Dendritic cell treated with granulocyte-macrophage colony-stimulating factor and Interleukin-4, amounts not matched to agents 40 ng/mL and 50 ng/mL, for 4 days (primary cell): Measurements from ENCODE around the gene PIK3CA.
"Not testable (repeated sequence)": the region's sequence is repeated elsewhere in the genome, so short reads cannot be mapped to it uniquely, and the experiment has no call there.

Experiments used
- H3K27ac Mint-ChIP-seq: one replicate; pipeline ENCODE4 v1.8.0; 2022; ENCODE audit warnings: mild to moderate bottlenecking, mixed read lengths
- H3K27me3 Mint-ChIP-seq: one replicate; pipeline ENCODE4 v1.8.0; 2022; ENCODE audit warnings: mild to moderate bottlenecking, mixed read lengths
- H3K36me3 Mint-ChIP-seq: one replicate; pipeline ENCODE4 v1.8.0; 2022; ENCODE audit warnings: low read depth, mixed read lengths
- H3K4me1 Mint-ChIP-seq: one replicate; pipeline ENCODE4 v1.8.0; 2022; ENCODE audit warnings: low read depth, mixed read lengths
- H3K4me3 Mint-ChIP-seq: one replicate; pipeline ENCODE4 v1.8.0; 2022; ENCODE audit warnings: mild to moderate bottlenecking, moderate library complexity, mixed read lengths
- H3K9me3 Mint-ChIP-seq: one replicate; pipeline ENCODE4 v1.8.0; 2022; ENCODE audit warnings: mixed read lengths
- intact Hi-C: fragments of 100-400 bp; cut with micrococcal nuclease; formaldehyde crosslinking; loops from one replicate; pipeline ENCODE4 v1.15.0; 2022

PIK3CA gene

DNA sequence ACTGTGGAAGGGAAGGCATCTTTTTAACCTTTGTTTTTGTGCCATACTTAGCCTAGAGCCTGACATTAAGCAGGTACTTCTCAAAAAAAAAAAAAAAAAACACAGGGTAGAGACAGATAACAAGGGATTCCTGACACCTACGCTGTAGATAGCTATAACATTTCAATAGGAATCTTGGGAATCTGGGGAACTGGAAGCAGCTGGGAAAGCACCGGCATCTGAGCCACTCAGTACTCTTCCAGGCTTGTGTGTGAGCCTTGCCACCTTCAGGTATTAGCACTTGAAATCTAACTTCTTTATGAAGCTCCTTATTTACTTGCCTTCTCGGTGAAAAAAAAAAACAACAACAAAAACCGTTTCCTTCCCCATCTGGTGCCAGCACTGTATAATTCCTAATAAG, 46.8 kb downstream of the PIK3CA start:
- Mint-ChIP-seq H3K4me1 (no peaks in the 10 kb centered on the region), H3K27me3 (no peaks in the 10 kb centered on the region), H3K27ac (no peak overlapping the region), H3K9me3 (no peaks in the 10 kb centered on the region), H3K4me3 (no peak overlapping the region), H3K36me3 (peaks cover 10% of the 10 kb centered on the region)
- intact Hi-C loops, result no loop called here

- no peaks in the 10 kb centered on the region for H3K9me3 Mint-ChIP-seq
- no peaks in the 10 kb centered on the region for H3K4me1 Mint-ChIP-seq
- intact Hi-C loops, result no loop called here
- H3K36me3 Mint-ChIP-seq, result peaks cover 18% of the 10 kb centered on the region
- H3K27me3 Mint-ChIP-seq, result no peaks in the 10 kb centered on the region
- no peak overlapping the region for H3K4me3 Mint-ChIP-seq
- H3K27ac Mint-ChIP-seq, result no peak overlapping the region
Observed at GRCh38 chr3:179196098-179196497, 47.9 kb downstream of the PIK3CA start.

- no peak overlapping the region for H3K27ac Mint-ChIP-seq
- no peaks in the 10 kb centered on the region for H3K9me3 Mint-ChIP-seq
- peaks cover 24% of the 10 kb centered on the region for H3K36me3 Mint-ChIP-seq
Observed at GRCh38 chr3:179196700-179197099, 48.5 kb downstream of the PIK3CA start.

GRCh38 chr3:179200790-179201189, 52.6 kb downstream of the PIK3CA start:
- H3K27me3 Mint-ChIP-seq, result no peaks in the 10 kb centered on the region
- no peaks in the 10 kb centered on the region for H3K9me3 Mint-ChIP-seq
- peaks cover 44% of the 10 kb centered on the region for H3K36me3 Mint-ChIP-seq
- no peak overlapping the region for H3K27ac Mint-ChIP-seq
- intact Hi-C loops, result no loop called here
- H3K4me3 Mint-ChIP-seq, result no peak overlapping the region
- H3K4me1 Mint-ChIP-seq, result no peaks in the 10 kb centered on the region

More at GRCh38 chr3:179196700-179197099, 48.5 kb downstream of the PIK3CA start:
- no peak overlapping the region for H3K4me3 Mint-ChIP-seq
- H3K27me3 Mint-ChIP-seq, result no peaks in the 10 kb centered on the region
- no peaks in the 10 kb centered on the region for H3K4me1 Mint-ChIP-seq
- intact Hi-C loops, result no loop called here

GRCh38 chr3:179215550-179215949, 67.4 kb downstream of the PIK3CA start:
- H3K4me3 Mint-ChIP-seq, H3K9me3 Mint-ChIP-seq, H3K27me3 Mint-ChIP-seq, H3K4me1 Mint-ChIP-seq, H3K27ac Mint-ChIP-seq, intact Hi-C loops: not testable (repeated sequence)
- H3K36me3 Mint-ChIP-seq, result peaks cover 19% of the 10 kb centered on the region

GRCh38 chr3:179218213-179218612, 70.1 kb downstream of the PIK3CA start:
- H3K4me3 Mint-ChIP-seq, H3K27me3 Mint-ChIP-seq, H3K4me1 Mint-ChIP-seq, intact Hi-C loops, H3K27ac Mint-ChIP-seq, H3K9me3 Mint-ChIP-seq: not testable (repeated sequence)
- peaks cover 41% of the 10 kb centered on the region for H3K36me3 Mint-ChIP-seq

DNA sequence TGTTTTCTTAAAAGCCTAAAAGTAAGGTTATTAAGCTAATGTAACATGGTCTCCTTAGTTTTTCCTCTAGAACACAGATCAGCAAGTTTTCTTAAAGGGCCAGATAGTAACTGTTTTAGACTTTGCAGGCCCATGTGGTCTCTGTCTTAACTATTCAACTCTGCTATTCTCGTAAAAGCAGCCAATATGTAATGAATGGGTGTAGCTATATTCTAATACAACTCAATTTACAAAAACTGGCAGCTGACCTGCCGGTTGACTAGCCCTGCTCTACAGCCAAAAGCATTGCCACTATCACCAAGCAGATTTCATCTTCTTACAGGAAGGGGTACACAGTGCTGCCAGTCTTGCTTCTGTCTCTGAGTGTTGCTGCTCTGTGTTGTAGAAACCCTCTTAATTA, 75.4 kb downstream of the PIK3CA start:
- H3K9me3 Mint-ChIP-seq, result no peaks in the 10 kb centered on the region
- H3K4me1 Mint-ChIP-seq, result no peaks in the 10 kb centered on the region
- no peaks in the 10 kb centered on the region for H3K27me3 Mint-ChIP-seq
- H3K27ac Mint-ChIP-seq, result no peak overlapping the region
- peaks cover 62% of the 10 kb centered on the region for H3K36me3 Mint-ChIP-seq
- intact Hi-C loops, result no loop called here
- no peak overlapping the region for H3K4me3 Mint-ChIP-seq

DNA sequence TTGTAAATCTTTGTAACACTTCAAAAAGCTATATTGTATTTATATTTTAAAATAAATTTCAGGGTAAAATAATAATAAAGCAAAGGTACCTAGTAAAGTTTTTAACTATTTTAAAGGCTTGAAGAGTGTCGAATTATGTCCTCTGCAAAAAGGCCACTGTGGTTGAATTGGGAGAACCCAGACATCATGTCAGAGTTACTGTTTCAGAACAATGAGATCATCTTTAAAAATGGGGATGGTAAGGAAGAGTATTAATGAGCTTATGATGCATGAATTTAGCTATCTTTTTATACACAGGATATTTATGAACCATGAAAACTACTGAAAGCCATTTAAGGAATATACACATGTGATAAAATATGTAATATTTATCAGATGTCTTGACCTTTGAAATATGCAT, 76.4 kb downstream of the PIK3CA start:
- H3K4me1 Mint-ChIP-seq, result no peaks in the 10 kb centered on the region
- peaks cover 53% of the 10 kb centered on the region for H3K36me3 Mint-ChIP-seq
- H3K9me3 Mint-ChIP-seq, result no peaks in the 10 kb centered on the region
- H3K27ac Mint-ChIP-seq, result no peak overlapping the region
- no peak overlapping the region for H3K4me3 Mint-ChIP-seq
- intact Hi-C loops, result no loop called here
- H3K27me3 Mint-ChIP-seq, result no peaks in the 10 kb centered on the region

- Mint-ChIP-seq H3K36me3 (peaks cover 62% of the 10 kb centered on the region), H3K27me3 (no peaks in the 10 kb centered on the region), H3K27ac (no peak overlapping the region), H3K9me3 (no peaks in the 10 kb centered on the region), H3K4me1 (no peaks in the 10 kb centered on the region), H3K4me3 (no peak overlapping the region)
- intact Hi-C loops, result no loop called here
Observed at GRCh38 chr3:179227349-179227748, 79.2 kb downstream of the PIK3CA start.

- no peak overlapping the region for H3K4me3 Mint-ChIP-seq
- H3K4me1 Mint-ChIP-seq, result no peaks in the 10 kb centered on the region
- H3K27me3 Mint-ChIP-seq, result no peaks in the 10 kb centered on the region
- intact Hi-C loops, result no loop called here
- no peak overlapping the region for H3K27ac Mint-ChIP-seq
- H3K36me3 Mint-ChIP-seq, result peaks cover 60% of the 10 kb centered on the region
- H3K9me3 Mint-ChIP-seq, result no peaks in the 10 kb centered on the region
Observed at GRCh38 chr3:179229177-179229576, 81.0 kb downstream of the PIK3CA start.

DNA sequence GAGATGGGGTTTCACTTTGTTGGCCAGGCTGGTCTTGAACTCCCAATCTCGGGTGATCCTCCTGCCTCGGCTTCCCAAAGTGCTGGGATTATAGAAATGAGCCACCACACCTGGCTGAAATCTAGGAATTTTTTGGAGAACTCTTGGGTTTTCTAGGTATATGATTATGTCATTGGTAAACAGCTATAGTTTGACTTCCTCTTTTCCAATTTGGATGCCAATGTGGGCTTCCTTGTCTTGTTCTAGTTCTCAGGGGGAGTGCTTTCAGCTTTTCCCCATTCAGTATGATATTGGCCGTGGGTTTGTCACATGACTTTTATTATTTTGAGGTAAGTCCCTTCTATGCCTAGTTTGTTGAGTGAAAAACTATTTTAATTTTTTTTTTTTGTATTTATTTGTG, 84.9 kb downstream of the PIK3CA start:
- intact Hi-C loops, result loop anchor here (10.0 kb wide), 1 partner anchor 82 kb away; no protein-coding TSS in a partner anchor
- no peak overlapping the region for H3K4me3 Mint-ChIP-seq
- H3K4me1 Mint-ChIP-seq, result no peaks in the 10 kb centered on the region
- no peaks in the 10 kb centered on the region for H3K9me3 Mint-ChIP-seq
- no peaks in the 10 kb centered on the region for H3K27me3 Mint-ChIP-seq
- peaks cover 54% of the 10 kb centered on the region for H3K36me3 Mint-ChIP-seq
- no peak overlapping the region for H3K27ac Mint-ChIP-seq

GRCh38 chr3:179234199-179234598, 86.0 kb downstream of the PIK3CA start:
- H3K27me3 Mint-ChIP-seq, result no peaks in the 10 kb centered on the region
- intact Hi-C loops, result loop anchor here (10.0 kb wide), 1 partner anchor 81 kb away; no protein-coding TSS in a partner anchor

DNA sequence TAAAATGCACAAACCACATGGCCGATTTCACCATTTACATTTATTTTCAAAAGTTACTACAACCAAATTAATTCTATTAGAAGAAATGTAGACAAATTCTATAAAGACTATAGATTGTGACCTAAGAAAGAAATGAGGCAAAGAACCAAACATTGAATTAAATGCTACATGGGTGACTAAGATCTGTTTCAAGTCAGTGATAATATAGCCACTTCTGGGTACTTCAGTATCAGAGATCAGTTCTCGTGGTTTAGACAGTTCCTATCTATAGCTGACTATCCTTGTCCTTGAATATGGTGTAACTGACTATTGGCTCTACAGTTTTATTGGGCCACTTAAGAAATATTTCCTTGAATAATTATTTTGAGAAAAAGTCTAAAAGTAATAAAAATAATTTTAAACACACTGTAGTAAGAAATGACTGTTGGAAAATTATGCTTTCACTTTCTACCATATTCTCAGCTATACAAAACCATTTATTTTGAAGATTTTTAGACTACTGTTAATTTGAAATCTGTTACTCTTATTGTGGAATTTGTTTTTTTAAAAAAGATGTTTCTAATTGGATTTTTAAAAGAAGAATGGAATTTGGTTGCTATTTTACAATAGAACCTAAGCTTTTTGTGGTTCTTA, 88.6 kb downstream of the PIK3CA start:
- no peaks in the 10 kb centered on the region for H3K4me1 Mint-ChIP-seq
- H3K9me3 Mint-ChIP-seq, result no peaks in the 10 kb centered on the region
- no peaks in the 10 kb centered on the region for H3K27me3 Mint-ChIP-seq
- peaks cover 32% of the 10 kb centered on the region for H3K36me3 Mint-ChIP-seq
- intact Hi-C loops, result loop anchor here (10.0 kb wide), 1 partner anchor 78 kb away; no protein-coding TSS in a partner anchor
- no peak overlapping the region for H3K4me3 Mint-ChIP-seq
- no peak overlapping the region for H3K27ac Mint-ChIP-seq

More at GRCh38 chr3:179234199-179234598, 86.0 kb downstream of the PIK3CA start:
- Mint-ChIP-seq H3K4me1 (no peaks in the 10 kb centered on the region), H3K9me3 (no peaks in the 10 kb centered on the region), H3K4me3 (no peak overlapping the region), H3K27ac (no peak overlapping the region), H3K36me3 (peaks cover 54% of the 10 kb centered on the region)

DNA sequence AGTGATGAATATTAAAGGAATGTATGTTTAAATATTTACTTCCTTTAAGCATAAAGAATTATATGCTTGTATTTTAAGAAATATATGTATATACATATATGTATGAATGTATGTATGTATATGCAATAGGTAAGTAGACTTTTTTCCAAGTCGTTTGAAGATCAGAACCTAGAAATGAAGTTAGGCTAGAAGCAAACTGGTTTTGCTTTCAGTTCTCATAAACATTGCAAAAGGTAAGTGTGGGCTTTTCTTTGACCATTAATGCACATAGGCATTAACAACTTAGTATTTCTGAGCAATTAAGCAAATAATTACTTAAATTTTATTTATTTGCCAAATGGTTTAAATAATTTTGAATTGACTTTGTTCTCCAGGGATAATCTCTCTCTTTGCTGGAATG, 92.1 kb downstream of the PIK3CA start:
- H3K4me1 Mint-ChIP-seq, intact Hi-C loops, H3K27ac Mint-ChIP-seq: not testable (repeated sequence)

GRCh38 chr3:179242859-179243258, 94.7 kb downstream of the PIK3CA start:
- H3K36me3 Mint-ChIP-seq, H3K4me3 Mint-ChIP-seq, H3K9me3 Mint-ChIP-seq, intact Hi-C loops, H3K27me3 Mint-ChIP-seq, H3K27ac Mint-ChIP-seq, H3K4me1 Mint-ChIP-seq: not testable (repeated sequence)

More for the DNA sequence above, 92.1 kb downstream of the PIK3CA start:
- not testable (repeated sequence) for H3K27me3 Mint-ChIP-seq, H3K36me3 Mint-ChIP-seq, H3K9me3 Mint-ChIP-seq, H3K4me3 Mint-ChIP-seq
